Measurements from ENCODE around the gene GPC5.

DNA sequence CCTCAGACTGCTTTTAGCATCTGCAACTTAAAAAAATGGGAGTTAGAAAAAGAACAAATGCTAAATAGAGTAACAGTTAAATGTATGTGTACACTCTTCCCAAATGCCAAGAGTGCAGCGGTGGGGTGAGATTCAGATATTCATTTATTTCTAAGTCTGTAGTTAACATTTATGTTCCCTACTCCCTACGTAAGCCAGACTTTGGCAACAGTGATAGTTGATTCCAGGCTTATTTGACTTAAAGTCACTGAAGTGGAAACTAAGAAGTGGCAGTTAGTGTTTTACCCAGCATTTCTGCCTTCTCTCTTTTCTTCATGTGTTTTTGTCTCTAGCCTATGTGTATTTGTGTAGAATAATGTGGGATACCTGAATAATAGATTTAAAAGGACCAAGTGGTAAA lies 46.4 kb upstream of the GPC5 start:
- no peak for TF ChIP-seq POLR2A (IDR thresholded peaks at IDR 0.05; ENCODE audit: low read length)
- no peak for TF ChIP-seq REST (IDR thresholded peaks at IDR 0.05)

All from A549 (cell line).